Tibial nerve (tissue), 3 donors: Measurements from ENCODE around the gene TBC1D14.

Source experiments
- POLR2A ChIP-seq, 2 donors: fragments of 450-650 bp; IDR thresholded peaks; one replicate each; pipeline ENCODE4 v1.6.1; 2017; ENCODE audit warnings: antibody characterized with exemption in 2 of 2, mild to moderate bottlenecking in 2 of 2, moderate library complexity in 2 of 2
- TF ChIP-seq, protein P1 (sequence below), 5 experiments: fragments of 200-600 bp in 3 of 5; fragments of 450-650 bp in 2 of 5; sonication (generic) in 3 of 5; IDR thresholded peaks; one replicate each; pipeline ENCODE4 v1.5.1; 2016 to 2019; ENCODE audit warnings: antibody characterized with exemption in 5 of 5, mild to moderate bottlenecking in 3 of 5, moderate library complexity in 2 of 5

DNA sequence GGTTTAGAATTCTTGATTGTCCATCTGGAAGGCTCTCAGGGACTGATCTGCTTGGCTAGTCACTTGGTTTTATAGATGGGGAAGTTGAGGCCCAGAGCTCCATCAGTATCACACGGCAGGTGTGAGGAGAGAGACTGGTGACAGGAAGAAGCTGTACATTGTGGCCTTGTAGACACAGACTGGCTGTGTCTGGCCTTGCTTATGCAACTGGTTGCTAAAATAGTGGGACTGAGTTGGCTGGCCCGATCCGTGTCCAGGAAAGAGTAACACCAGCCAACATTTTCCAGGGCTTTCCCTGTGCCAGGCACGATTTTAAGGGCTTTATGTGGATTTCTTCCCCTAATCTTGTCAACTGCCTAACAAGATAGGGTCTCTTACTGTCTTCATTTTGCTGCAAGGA, 2.8 kb downstream of the TBC1D14 start:
- TF ChIP-seq, protein P1, sequence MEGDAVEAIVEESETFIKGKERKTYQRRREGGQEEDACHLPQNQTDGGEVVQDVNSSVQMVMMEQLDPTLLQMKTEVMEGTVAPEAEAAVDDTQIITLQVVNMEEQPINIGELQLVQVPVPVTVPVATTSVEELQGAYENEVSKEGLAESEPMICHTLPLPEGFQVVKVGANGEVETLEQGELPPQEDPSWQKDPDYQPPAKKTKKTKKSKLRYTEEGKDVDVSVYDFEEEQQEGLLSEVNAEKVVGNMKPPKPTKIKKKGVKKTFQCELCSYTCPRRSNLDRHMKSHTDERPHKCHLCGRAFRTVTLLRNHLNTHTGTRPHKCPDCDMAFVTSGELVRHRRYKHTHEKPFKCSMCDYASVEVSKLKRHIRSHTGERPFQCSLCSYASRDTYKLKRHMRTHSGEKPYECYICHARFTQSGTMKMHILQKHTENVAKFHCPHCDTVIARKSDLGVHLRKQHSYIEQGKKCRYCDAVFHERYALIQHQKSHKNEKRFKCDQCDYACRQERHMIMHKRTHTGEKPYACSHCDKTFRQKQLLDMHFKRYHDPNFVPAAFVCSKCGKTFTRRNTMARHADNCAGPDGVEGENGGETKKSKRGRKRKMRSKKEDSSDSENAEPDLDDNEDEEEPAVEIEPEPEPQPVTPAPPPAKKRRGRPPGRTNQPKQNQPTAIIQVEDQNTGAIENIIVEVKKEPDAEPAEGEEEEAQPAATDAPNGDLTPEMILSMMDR (IDR thresholded peaks at IDR 0.05): no peak
- TF ChIP-seq POLR2A (IDR thresholded peaks at IDR 0.05): no peak
